IPS DF 19.7 (cell line): ENCODE results near the gene DTNA.

Experiments
- DNase-seq: peaks from one replicate; pipeline ENCODE4 v3.0.0-alpha.2; 2013; ENCODE audit warnings: low read depth, low spot score

The DTNA gene

DNA sequence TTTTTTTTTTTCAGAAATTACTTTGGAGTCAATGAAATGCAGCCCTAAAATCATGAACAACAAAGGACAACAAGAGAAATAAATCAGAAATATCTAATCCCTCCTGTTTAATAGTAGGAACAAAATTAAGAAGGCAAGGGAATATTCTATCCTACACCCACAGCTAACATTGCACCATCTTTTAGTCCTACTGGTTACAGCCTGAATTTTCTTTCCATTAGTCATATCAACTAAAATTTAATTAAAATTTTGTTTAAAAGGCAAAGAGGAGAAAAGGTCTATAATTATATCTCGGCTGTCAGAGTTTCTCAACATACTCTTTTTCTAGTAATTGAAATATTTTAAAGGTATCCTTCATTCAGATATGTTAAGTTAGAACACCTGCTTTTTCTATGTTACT is 61.9 kb downstream of the DTNA start:
- DNase-seq = no peak

DNA sequence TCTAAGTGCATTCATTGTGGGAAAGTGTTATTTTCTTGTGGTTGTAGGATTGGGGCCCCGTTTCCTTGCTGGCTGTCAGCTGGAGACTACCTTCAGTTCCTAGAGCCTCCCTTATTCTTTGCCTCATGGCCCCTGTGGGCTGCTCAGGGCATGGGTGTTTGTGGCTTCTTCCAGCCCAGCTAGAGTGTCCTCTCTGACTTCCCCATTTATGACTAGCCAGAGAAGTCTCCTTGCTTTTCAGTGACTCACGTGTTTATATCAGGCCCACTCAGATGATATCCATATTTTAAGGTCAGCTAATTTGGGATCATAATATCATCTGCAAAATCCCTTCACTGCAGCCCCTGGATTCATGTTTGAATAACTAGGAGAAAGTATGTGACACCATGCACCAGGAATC is 62.8 kb downstream of the DTNA start:
- DNase-seq = no peak

DNA sequence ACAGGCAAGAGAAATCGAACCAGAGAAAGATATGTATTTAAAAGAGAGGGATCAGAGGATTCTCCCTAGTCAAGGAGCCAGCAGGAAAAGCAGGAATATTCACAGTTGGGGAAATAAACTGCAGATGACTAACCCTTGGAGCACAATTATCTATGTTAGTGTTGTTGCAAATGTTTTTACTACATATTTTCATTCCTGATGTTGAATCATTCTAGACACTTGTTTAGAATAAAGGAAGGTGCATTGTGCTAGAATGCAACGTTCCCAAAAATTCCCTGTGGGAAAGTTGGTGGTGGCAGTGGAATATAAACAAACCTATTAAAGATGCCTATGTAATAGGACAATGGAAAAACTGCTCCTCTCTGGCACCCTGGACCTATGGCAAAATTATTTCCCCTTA is 63.3 kb downstream of the DTNA start:
- no peak for DNase-seq

- DNase-seq = no peak
Observed at GRCh38 chr18:34773961-34774766, 64.1 kb downstream of the DTNA start.

DNA sequence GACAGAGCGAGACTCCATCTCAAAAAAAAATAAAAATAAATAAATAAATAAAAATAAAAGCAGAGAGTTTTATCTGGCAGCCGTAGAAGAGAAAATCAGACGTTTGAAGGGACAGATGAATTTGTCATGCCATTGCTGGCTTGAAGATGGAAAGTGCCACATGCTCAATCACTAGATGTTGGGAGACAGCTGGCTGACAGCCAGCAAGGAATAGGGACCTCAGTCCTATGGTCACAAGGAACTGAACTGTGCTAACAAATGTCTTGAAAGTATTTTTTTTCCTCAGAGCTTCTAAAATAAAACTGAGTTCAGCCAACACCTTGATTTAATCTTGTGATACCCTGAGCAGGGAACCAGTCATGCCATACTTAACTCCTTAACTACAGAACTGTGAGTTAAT is 65.4 kb downstream of the DTNA start:
- DNase-seq = no peak

DNA sequence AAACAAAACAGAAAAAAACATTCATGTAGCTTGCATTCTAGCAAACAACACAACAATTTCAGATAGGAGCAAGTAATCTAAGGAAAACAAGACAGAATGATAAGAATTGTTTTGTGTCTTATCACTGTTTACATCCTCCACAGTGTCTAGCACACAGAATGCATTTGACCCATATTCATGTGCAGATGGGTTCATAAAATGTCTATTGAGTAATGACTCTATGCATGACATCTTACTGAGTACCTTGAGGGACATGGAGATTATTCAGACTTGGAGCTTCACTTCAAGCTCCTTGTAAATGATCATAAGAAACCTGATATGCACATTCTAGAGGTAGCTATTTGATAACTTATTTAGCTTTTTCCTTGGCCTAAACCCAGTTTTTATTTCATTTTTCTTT is 69.0 kb downstream of the DTNA start:
- DNase-seq = no peak

DNA sequence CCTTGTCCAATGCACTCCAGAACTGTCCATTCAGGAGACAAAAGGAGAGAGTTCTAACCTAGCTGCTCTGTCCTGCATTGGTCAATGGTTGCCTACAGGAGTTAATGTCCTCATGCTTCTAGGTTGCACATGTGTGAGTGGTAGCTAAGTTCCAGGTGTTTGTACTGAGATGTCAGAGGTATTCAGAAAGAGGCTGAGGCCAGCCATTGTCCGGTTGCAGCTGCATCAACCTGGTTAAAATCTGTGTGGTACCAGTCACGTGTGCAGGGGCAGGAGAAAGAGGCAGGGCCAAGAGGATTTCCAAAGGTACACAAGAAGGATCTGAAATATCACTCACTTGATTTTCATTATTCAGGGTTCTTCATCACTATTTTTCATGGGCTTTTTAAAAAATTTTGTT is 70.8 kb downstream of the DTNA start:
- DNase-seq = no peak

- DNase-seq = no peak
Observed at GRCh38 chr18:34783501-34783900, 73.4 kb downstream of the DTNA start.

GRCh38 chr18:34786162-34786741 is 76.2 kb downstream of the DTNA start:
- DNase-seq = no peak

DNA sequence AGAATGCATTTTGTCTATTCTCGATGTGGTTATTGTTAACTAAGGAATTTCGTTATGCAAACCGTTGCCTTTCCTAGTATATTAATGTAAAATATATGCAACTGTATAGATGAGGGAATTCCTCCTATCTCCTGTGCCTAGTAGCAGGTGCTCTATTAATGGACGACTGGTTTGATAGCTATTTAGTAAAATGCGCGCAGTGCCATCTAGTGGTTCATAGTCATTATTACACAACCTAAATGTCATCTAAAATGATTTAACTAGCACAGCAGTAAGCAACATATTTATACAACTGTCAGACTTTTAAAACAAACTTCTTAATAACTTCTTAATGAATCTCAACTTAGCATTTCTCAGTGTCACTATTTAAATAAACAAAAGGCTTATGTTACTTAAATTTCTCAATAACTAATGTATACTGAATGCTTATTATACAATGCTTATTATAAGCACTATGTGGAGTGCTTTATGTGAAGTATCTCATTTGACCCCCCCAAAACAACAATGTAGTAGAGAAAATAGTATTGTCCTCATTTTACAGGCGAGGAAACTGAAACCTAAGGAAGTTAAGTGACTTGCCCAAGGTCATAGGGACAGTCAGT is 77.9 kb downstream of the DTNA start:
- DNase-seq = no peak

DNA sequence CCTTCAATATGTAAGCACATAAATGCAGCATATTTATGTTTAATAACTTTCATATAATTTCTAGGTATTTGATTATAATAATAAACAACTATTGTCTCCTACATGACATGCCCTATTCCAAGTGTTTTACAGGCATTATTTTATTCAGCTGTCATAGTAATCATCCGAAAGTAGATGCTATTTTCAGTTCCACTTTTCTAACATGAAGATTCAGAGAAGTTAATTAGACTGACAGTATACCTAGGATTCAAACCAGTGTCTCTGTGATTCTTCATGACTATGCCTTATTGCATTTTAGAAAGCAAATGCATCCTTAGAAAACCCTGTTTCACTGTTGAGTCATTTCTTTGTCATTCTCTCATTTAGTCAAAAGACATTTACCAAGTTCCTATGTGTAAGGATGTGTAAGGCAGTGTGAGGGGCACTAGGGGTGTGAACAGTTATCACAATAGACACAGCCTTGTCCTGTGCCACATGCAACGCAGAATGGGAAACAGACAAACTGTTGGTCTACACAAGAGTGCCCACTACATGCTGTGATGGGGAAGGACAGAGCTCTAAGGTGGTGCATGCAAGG is 79.8 kb downstream of the DTNA start:
- DNase-seq = no peak

GRCh38 chr18:34794348-34794747 is 84.2 kb downstream of the DTNA start:
- DNase-seq = no peak

GRCh38 chr18:34795070-34795732 is 85.1 kb downstream of the DTNA start:
- DNase-seq = no peak

DNA sequence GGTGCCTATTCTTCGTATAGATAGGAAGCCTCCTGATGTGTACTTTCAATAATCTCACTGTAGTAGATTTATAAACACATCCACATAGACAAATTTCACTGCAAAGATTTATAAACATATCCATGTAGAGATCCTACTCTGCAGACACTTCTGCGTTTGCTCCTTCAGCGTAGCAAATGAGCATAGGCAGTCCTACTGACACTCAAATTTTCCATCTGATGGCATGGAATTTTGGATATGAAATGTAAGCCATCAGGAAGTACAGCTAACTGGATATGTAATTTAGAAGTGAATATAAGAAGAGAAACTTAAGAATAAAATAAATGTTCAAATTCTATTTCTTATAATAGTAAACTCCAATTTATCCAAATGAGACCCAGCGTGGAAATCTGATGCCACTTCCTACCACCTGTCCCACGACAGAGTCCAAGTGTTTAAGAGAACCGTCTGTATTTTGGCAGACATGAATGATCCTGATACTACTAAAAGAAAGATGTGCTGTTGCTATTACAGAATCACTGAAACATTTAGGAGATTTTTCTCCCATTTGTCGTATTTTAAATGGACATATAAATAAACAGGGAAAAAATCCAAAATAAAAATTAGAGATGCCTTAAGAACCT is 86.0 kb downstream of the DTNA start:
- DNase-seq = no peak

- no peak for DNase-seq
Observed at GRCh38 chr18:34799291-34799690, 89.2 kb downstream of the DTNA start.

GRCh38 chr18:34800381-34800780 is 90.3 kb downstream of the DTNA start:
- no peak for DNase-seq

GRCh38 chr18:34801774-34802173 is 91.7 kb downstream of the DTNA start:
- DNase-seq = no peak

- no peak for DNase-seq
Observed at GRCh38 chr18:34802959-34803358, 92.9 kb downstream of the DTNA start.

- no peak for DNase-seq
Observed at GRCh38 chr18:34803877-34804400, 93.8 kb downstream of the DTNA start.

GRCh38 chr18:34805103-34805877 is 95.2 kb downstream of the DTNA start:
- DNase-seq = no peak

- DNase-seq = no peak
Observed at GRCh38 chr18:34805878-34806351, 95.8 kb downstream of the DTNA start.
